ENCODE results near the gene DOK7. TPM values are rescaled to one million over a fixed set of nuclear protein-coding genes. Genes with fewer than 3 reads are reported as not detected.

Gene DOK7
- total RNA-seq, 1 experiment from 2014 or later = 9.6 TPM

DNA sequence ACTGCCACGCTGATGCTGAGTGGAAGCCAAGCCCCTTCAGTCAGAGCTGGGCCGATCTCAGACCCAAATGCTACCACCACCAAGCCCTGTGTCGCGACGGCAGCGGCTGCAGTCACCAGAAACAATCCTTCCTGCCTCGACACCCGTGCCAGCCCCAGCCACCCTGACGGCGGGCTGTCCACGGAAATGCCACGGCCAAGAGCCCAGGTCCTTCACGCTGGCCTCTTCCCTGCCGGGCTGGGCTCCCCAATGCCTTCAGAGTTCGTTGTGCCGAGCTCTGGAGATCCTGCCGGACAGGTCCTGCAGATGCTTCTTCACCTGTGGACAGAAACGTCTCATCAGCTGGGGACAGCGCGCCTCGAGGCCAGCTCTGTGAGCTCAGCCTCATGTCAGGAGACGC, 49.6 kb downstream of the DOK7 start:
- Histone ChIP-seq H3K27me3 (no peaks in the 10 kb centered on the region), H3K4me3 (no peak overlapping the region), H3K36me3 (peaks cover 72% of the 10 kb centered on the region), H3K27ac (no peak overlapping the region), H3K4me1 (no peaks in the 10 kb centered on the region), H3K9me3 (replicated peaks) (no peaks in the 10 kb centered on the region)
- DNase-seq = no peak

DNA sequence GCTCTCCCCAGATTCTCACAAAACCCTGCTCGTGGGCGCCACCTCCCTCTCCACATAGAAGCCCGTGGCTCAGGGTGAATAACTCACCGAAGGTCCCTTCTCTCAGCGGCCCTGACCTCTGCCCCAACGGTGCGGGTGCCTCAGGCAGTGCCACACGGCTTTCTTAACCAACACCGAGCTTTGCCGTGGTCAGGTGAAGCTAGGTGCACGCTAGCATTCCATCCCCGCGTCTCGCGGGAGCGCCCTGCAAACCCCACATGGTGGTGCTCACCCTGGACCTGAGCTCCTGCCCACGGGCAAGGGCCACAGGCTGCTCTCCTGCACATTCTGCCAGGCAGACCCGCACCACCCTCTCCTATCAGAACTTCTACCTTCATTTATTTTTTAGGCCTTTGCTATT, 50.7 kb downstream of the DOK7 start:
- H3K9me3 ChIP-seq (replicated peaks) = no peaks in the 10 kb centered on the region
- H3K36me3 ChIP-seq = peaks cover 70% of the 10 kb centered on the region
- no peaks in the 10 kb centered on the region for H3K4me1 ChIP-seq
- H3K27me3 ChIP-seq = no peaks in the 10 kb centered on the region
- H3K4me3 ChIP-seq = no peak overlapping the region
- no peak overlapping the region for H3K27ac ChIP-seq
- DNase-seq = no peak

DNA sequence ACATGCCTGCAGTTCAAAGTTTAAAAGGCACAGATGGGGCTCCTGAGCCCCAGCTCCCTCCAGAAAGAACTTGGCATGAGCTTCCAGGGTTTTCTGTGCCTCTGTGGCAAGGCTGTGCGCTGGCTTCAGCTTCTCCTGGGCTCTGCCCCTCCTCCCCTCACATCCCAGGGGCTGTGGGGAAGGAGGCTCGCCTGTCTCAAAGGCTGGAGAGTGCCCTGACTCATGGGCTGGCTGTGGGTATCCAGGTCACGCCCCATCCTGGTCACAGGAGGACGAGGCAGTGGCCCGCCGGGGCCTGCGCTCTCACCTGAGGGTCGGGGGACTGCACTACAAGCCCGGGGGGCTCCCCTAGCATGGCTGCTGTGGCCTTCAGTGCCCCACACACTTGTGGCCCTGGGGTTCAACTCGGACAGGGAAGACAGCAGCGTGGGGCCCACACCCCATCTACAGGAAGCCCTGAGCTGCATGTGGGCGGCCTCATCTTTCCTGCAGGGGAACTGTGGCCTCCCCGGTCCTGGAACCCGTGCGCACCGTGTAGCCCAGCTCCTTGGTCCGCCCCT, 51.2 kb downstream of the DOK7 start:
- H3K36me3 ChIP-seq = peaks cover 73% of the 10 kb centered on the region
- peaks cover under 1% of the 10 kb centered on the region; the same call in 1 of the 2 replicates for H3K4me1 ChIP-seq
- H3K27ac ChIP-seq = no peak overlapping the region
- H3K27me3 ChIP-seq = no peaks in the 10 kb centered on the region
- DNase-seq = no peak
- H3K9me3 ChIP-seq (replicated peaks) = no peaks in the 10 kb centered on the region
- no peak overlapping the region for H3K4me3 ChIP-seq

DNA sequence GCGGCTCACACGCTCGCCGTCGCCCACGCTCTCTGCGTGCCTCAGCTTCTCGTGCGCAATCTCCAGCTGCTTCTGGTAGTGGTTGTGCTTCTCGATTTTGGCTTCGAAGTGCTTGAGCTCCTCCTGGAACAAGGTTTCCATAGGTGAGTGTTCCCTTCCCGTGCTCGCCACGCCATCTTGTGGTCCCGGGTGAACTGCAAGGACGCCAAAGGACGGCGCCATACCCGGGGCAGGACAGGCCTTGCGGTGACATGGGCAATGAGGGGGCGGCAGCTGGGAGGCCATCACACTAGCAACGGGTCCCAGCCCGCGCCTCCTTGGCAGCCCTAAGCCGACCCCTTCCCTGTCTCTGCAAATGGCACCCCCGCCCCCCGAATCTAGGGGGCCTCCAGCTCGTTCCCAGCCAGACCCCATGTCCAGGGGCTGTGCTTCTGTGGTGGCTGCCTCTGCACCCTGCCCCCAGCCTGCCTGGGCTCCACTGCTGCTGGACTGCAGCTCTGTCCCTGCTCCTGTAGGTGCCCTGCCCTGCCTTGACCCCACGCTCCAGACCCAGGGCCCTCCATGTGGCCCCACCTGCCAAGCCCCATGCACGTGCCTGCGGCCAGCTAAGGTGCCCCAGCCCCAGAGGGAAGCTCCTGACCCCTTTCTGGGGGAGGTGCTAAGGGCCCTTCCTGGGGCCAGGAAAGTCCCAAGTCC, 51.8 kb downstream of the DOK7 start:
- no peaks in the 10 kb centered on the region for H3K27me3 ChIP-seq
- H3K36me3 ChIP-seq = peaks cover 76% of the 10 kb centered on the region
- H3K9me3 ChIP-seq (replicated peaks) = no peaks in the 10 kb centered on the region
- peaks cover 7% of the 10 kb centered on the region for H3K4me1 ChIP-seq
- H3K4me3 ChIP-seq = no peak overlapping the region
- DNase-seq = no peak
- no peak overlapping the region for H3K27ac ChIP-seq

DNA sequence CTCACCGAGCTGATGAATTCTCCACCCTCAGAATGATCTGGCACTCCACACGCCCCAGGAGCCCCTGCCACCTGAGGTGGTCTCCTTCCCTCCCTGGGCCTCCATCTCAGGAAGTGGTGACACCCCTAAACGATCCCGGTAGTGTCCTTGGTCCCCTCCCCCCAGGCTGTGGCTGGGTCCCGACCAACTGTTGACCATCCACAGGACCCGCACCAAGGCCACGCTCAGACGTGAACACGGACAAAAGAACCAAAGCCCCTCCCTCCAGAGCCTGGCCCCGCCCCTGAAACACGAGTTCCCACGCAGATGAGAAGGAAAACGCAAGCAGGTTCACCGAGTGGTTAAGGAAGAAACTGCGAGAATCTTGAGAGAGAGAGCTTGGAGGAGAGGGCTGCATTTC, 52.5 kb downstream of the DOK7 start:
- Histone ChIP-seq H3K4me1 (peaks cover 14% of the 10 kb centered on the region), H3K9me3 (replicated peaks) (no peaks in the 10 kb centered on the region), H3K36me3 (peaks cover 70% of the 10 kb centered on the region), H3K27ac (no peak overlapping the region), H3K4me3 (no peak overlapping the region), H3K27me3 (no peaks in the 10 kb centered on the region)
- no peak for DNase-seq

DNA sequence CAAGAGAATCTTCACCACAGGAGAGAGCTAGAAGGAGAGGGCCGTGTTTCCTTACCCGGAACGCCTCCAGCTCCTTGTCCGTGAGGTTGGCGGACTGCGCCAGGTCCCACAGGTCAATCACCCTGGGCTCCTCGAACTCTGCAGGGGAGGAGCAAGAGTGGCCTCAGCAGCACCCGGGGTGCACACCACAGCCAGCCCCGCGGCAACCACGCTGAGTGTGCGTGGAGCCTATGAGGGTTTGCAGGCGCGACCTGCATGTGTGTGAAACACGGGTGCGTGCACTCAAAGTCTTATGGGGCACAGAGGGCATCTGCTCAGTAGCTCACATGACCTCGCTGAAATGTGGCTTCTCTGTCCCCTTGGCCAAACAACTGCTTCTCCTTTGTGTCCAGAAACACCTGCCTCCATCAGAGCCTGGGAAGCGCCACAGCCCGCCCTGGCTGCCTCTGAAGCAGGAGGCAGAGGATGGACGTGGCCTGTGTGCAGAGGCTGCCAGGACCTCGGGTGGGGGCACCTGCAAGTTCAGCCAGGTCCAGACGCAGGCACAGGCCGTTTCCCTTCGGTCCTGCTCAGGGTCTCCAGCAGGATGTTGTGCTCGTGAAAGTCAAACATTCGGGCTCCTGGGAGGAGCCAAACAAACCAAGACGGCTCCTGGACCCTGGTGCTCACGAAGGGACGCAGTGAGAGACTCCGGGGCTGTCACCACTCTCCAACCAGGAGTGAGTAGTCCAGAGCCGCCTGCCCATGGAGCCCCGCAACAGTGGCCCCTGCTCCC, 53.1 kb downstream of the DOK7 start:
- H3K4me1 ChIP-seq = peaks cover 20% of the 10 kb centered on the region
- no peak overlapping the region for H3K27ac ChIP-seq
- no peaks in the 10 kb centered on the region for H3K27me3 ChIP-seq
- H3K36me3 ChIP-seq = peaks cover 67% of the 10 kb centered on the region
- no peak for DNase-seq
- H3K9me3 ChIP-seq (replicated peaks) = no peaks in the 10 kb centered on the region
- H3K4me3 ChIP-seq = no peak overlapping the region

DNA sequence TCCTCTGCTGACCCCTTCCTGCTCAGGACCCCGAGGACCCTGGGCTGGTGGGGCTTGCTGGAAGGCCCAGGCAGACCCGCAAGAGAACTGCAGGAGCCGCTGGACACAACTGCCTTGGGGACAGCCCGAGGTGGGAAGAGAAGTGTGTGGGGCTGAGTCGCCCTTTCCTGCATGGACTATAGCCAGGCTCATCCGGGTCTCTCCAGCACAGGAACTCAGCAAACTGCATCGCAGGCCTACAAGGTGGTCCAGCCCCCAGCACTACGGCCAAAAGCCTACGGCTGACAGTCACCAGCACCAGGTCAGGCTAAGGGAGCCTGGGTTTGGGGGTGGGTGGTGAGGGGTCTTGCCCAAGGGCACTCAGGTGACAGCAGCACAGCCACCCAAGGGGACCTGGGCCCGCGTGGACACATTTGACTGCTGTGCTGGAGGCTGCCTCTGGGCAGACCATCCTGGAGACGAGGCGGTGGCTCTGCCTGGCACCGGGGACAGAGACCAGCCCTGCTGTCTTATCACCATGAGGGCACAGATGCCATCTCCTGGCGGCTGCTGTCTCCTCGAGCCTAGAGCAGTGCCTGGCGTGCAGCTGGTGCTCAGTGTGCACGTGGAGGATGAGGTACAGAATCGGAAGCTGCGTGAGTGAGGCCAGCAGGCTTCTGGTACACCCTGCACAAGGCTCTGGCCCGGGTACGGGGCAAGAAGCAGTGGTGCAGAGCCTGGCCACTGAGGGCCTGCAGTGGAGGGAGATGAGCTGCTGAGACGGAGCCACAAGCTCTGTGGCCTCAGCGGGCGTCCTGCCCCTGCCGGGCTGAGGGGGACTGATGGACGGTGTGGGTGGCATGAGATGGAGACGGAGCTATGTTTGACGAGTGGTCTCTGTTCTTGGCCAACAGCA, 54.0 kb downstream of the DOK7 start:
- peaks cover 28% of the 10 kb centered on the region for H3K4me1 ChIP-seq
- no peaks in the 10 kb centered on the region for H3K9me3 ChIP-seq (replicated peaks)
- H3K27me3 ChIP-seq = no peaks in the 10 kb centered on the region
- H3K4me3 ChIP-seq = no peak overlapping the region
- no peak overlapping the region for H3K27ac ChIP-seq
- peaks cover 69% of the 10 kb centered on the region for H3K36me3 ChIP-seq
- no peak for DNase-seq

DNA sequence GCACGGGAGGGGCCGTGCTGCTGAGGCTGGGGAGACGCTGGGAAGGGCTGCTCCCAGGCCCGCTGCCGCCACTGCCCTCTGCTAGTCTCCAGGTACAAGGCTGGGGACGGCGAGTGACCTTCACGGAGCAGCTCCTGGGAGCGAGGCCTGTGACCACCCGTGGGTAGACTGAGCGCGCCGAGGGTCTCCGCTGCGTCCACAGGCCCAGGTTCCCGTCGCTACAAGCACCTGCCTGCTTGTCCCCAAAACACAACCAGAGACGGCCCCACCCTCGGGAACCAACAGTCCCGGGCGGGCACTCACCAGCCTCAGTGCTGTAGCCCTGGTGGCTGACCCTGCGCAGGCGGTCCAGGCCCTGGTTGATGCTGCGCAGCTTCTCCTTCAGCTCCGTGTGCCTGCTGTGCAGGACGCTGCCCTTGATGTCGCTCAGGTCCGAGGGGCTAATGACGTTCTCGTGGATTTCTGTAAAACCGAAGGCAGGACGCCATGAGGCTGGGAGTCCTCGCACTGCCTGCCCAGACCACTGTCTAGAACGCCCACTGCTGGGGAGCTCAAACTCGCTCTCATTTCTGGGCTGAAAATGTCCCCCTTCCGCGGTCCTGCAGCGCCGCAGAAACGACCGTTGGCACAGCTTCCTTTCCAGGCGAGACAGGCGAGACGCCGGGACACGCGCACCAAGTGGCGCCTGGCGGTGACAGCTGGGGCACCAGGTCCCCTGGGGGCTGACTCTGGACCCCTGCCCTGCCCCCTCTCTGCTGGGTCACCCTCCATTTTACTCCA, 54.8 kb downstream of the DOK7 start:
- Histone ChIP-seq H3K9me3 (replicated peaks) (no peaks in the 10 kb centered on the region), H3K27me3 (no peaks in the 10 kb centered on the region), H3K4me3 (no peak overlapping the region), H3K4me1 (peaks cover 28% of the 10 kb centered on the region), H3K36me3 (peaks cover 61% of the 10 kb centered on the region), H3K27ac (no peak overlapping the region)
- peak in 1 of 2 experiments; percentile 2 for DNase-seq

DNA sequence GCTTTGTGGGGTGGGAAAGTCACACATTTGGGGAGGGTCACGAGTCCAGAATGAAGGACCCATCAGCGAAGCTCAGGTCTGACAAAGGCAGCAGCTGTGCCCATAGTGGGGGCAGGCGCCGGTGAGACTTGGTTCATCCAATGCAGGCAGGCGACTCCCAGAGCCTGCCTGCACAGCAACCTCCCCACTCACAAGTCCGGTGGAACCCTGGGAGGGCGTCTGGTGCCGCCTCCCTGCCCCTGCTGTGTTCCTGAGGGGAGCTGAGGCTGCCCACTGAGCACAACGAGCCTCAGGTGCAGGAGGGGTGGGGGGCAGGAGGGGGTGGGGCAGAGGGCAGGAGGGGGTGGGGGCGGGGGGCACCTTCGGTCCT, 55.4 kb downstream of the DOK7 start:
- no peak for DNase-seq
- Histone ChIP-seq H3K27me3 (no peaks in the 10 kb centered on the region), H3K4me3 (no peak overlapping the region), H3K27ac (no peak overlapping the region), H3K9me3 (replicated peaks) (no peaks in the 10 kb centered on the region), H3K36me3 (peaks cover 59% of the 10 kb centered on the region), H3K4me1 (peaks cover 28% of the 10 kb centered on the region)

DNA sequence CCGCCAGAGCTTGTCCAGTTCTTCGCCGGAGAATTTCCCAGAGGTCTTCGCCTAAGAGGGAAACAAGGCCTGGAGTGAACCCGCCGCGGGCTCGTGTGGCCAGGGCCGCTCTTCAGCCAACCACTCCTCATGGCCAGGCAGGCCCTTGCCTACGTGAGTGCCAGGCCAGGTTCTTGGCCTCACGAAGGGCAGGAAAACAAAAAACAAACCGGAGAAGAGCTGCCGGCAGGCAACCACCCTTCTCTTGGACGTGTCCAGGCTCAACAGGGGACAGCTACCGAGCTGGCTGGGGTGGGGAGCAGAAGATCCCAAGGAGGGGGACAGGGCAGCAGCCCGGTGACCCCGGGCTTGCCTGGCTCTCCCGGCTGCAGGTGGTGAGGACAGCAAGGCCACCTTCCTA, 55.8 kb downstream of the DOK7 start:
- no peak overlapping the region for H3K4me3 ChIP-seq
- peaks cover 57% of the 10 kb centered on the region for H3K36me3 ChIP-seq
- H3K9me3 ChIP-seq (replicated peaks) = no peaks in the 10 kb centered on the region
- DNase-seq = peak in 1 of 2 experiments; percentile 1
- H3K27me3 ChIP-seq = no peaks in the 10 kb centered on the region
- H3K27ac ChIP-seq = no peak overlapping the region; the same call in 1 of the 2 replicates
- H3K4me1 ChIP-seq = peaks cover 28% of the 10 kb centered on the region

DNA sequence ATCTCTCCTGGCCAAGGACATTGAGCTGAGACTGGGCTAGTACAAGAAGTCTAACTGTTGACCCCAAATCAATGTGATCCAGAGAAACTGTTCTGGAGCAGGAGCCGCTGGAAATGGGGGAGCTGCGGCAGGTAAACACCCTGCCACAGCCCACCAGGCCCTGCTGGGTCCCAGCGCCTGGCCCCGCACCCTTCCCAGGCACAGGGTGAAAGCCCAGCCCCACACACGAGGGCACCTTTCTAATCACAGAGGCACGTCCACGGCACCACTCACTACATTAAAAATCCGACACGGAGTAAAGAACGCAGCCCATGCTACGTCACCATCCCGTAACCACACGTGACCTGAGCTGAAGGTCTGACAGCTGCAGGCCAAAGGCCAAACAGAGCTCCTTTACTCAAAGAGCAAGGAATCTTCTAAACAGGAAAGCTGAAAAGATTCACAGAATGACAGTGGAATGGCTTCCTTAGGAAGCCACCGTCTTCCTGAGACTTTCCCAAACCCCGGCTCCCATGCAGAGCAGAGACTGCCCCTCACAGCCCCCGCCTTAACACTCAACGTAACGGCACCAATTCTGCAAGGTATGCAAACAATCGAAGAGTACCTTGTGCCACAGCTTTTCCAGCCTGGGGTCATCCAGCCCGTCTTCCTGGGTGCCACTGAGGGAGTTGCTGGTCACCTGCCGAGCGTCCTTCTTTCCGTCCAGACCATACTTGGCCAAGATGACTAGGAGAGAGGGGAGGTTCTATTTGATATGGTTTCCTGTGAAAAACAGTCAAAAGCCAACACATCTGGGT, 56.6 kb downstream of the DOK7 start:
- H3K9me3 ChIP-seq (replicated peaks) = no peaks in the 10 kb centered on the region
- peaks cover 57% of the 10 kb centered on the region for H3K36me3 ChIP-seq
- H3K27ac ChIP-seq = peak overlapping the region; percentile 52
- H3K4me1 ChIP-seq = peaks cover 28% of the 10 kb centered on the region
- H3K27me3 ChIP-seq = no peaks in the 10 kb centered on the region
- DNase-seq = peak in 1 of 2 experiments; percentile 6
- H3K4me3 ChIP-seq = no peak overlapping the region

DNA sequence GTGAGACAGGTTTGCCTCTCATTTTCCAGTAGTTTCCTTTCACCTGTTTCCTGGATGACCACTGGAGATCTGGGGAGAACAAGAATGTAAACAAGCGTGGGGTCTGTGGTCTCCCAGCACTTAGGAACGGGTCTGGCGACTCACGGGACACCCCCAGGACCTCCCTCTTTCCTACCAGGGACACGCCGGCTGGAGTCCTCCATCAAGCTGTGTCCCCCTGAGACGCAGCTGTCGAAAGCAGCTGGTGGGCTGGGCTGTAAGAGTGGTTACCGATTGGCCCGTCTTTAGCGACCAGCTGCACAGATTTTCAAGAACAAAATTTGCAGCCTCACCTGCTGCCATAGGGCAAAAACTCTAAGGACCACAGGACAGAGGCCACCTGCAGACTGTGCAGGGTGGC, 57.2 kb downstream of the DOK7 start:
- Histone ChIP-seq H3K36me3 (peaks cover 54% of the 10 kb centered on the region), H3K27ac (peak overlapping the region; percentile 52)
- peak; percentile 89 to 91 for DNase-seq

DNA sequence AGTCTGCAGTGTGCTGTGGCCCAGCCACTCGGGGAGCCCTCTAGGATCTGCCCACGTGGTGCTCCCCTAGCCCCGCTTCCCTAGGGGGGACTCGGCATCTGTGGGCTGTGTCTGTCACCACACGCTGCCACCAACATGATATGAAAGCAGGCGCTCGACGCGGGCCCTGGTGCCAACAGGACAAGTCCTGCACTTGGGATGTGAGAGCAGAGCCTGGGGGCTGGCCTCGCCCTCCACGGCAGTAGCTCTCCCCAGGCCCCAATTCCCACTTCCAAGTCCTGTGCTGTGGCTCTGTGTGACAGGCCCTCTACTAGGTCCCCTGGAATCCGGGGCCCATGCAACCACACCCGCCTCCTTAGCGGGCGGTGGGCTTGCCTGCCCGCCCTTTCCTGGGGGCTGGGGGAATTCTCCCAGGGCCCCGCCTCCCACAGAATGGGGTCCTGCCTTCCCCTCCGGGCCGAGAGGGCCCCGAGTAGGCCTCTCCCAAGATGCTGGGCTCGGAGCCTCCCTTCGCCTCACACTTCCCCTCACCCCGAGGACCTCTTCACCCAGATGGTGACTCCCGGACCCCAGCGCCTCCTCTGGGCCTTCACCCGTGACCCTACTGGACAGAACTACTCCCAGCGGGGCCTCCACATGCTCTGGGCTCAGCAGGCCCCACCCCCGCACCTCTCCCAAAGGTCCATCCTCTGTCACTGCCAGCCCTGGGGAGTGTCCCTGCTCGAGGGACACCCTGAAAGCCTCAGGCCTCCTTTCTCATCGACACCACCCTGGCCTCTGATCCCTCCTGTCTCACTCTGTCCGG, 57.9 kb downstream of the DOK7 start:
- peaks cover 48% of the 10 kb centered on the region for H3K36me3 ChIP-seq
- DNase-seq = peak; percentile 17 to 33
- no peaks in the 10 kb centered on the region for H3K9me3 ChIP-seq (replicated peaks)
- H3K4me3 ChIP-seq = no peak overlapping the region
- no peaks in the 10 kb centered on the region for H3K27me3 ChIP-seq
- H3K4me1 ChIP-seq = peaks cover 28% of the 10 kb centered on the region
- H3K27ac ChIP-seq = peak overlapping the region; percentile 52; the same call in 1 of the 2 replicates

More for the DNA sequence above, 57.2 kb downstream of the DOK7 start:
- no peaks in the 10 kb centered on the region for H3K27me3 ChIP-seq
- H3K4me1 ChIP-seq = peaks cover 28% of the 10 kb centered on the region
- no peaks in the 10 kb centered on the region for H3K9me3 ChIP-seq (replicated peaks)
- no peak overlapping the region for H3K4me3 ChIP-seq

All from SJCRH30 (cell line).